ENCODE measurements around the gene TRIM29. TPM values are rescaled to one million over a fixed set of nuclear protein-coding genes. Genes with fewer than 3 reads are reported as not detected.

TRIM29 gene
- total and polyA plus RNA-seq, 7 donors: 0.33 to 8.5 (median 6.0) TPM

- WGBS, 2 donors: 83 to 85% methylated on average over 11 of the region's 11 CpGs
- peaks cover 0 to 18% (median 18%) of the 10 kb centered on the region in 4 donors for H3K4me1 ChIP-seq
- TF ChIP-seq CTCF (IDR thresholded peaks at IDR 0.05): no peak
- TF ChIP-seq POLR2A (IDR thresholded peaks at IDR 0.05): no peak
- TF ChIP-seq POLR2AphosphoS5 (IDR thresholded peaks at IDR 0.05): no peak
- no peak for TF ChIP-seq EP300 (IDR thresholded peaks at IDR 0.05)
- intact Hi-C loops (cut with DNase I): loop anchor here (2.0 to 5.0 kb wide), 2 partner anchors 39 to 440 kb away; partner anchors contain the start of gene NECTIN1
- no peaks in the 10 kb centered on the region for H3K36me3 ChIP-seq
- H3K4me3 ChIP-seq: no peak overlapping the region
- H3K27me3 ChIP-seq: peaks cover 5 to 33% (median 12%) of the 10 kb centered on the region in 3 donors
- peaks cover 0 to 2% (median 0%) of the 10 kb centered on the region in 4 donors for H3K9me3 ChIP-seq
- no peak overlapping the region for H3K27ac ChIP-seq
- DNase-seq: peak; percentile 60
These were observed 29.7 kb upstream of the TRIM29 start for GRCh38 chr11:120167659-120168058.

- Histone ChIP-seq H3K27ac (no peak overlapping the region), H3K4me3 (no peak overlapping the region), H3K9me3 (peaks cover 0 to 6% (median 0%) of the 10 kb centered on the region in 4 donors), H3K36me3 (no peaks in the 10 kb centered on the region), H3K4me1 (no peaks in the 10 kb centered on the region), H3K27me3 (no peaks in the 10 kb centered on the region)
- 81 to 85% methylated on average over 1 of the region's 1 CpG for WGBS, 2 donors
- TF ChIP-seq CTCF (IDR thresholded peaks at IDR 0.05): no peak
- TF ChIP-seq POLR2A (IDR thresholded peaks at IDR 0.05): no peak
- no peak for TF ChIP-seq EP300 (IDR thresholded peaks at IDR 0.05)
- no peak for TF ChIP-seq POLR2AphosphoS5 (IDR thresholded peaks at IDR 0.05)
- DNase-seq: no peak
- intact Hi-C loops (cut with DNase I): no loop called here
These were observed 22.5 kb upstream of the TRIM29 start for GRCh38 chr11:120160436-120160835.

- no peaks in the 10 kb centered on the region for H3K36me3 ChIP-seq
- H3K4me3 ChIP-seq: no peak overlapping the region
- no peak for DNase-seq
- H3K27ac ChIP-seq: no peak overlapping the region
- TF ChIP-seq EP300 (IDR thresholded peaks at IDR 0.05) (no peak), POLR2AphosphoS5 (IDR thresholded peaks at IDR 0.05) (no peak), POLR2A (IDR thresholded peaks at IDR 0.05) (no peak), CTCF (IDR thresholded peaks at IDR 0.05) (no peak)
- H3K9me3 ChIP-seq: peaks cover 0 to 3% (median 0%) of the 10 kb centered on the region in 4 donors
- peaks cover 0 to 4% (median 0%) of the 10 kb centered on the region in 3 donors for H3K27me3 ChIP-seq
- H3K4me1 ChIP-seq: no peaks in the 10 kb centered on the region
- intact Hi-C loops (cut with DNase I): no loop called here
- 83 to 85% methylated on average over 2 of the region's 2 CpGs for WGBS, 2 donors
These were observed 15.3 kb upstream of the TRIM29 start for GRCh38 chr11:120153221-120153620.

- WGBS, 2 donors: 85 to 88% methylated on average over 1 of the region's 1 CpG
- no peak overlapping the region for H3K27ac ChIP-seq
- peaks cover 0 to 3% (median 0%) of the 10 kb centered on the region in 4 donors for H3K9me3 ChIP-seq
- TF ChIP-seq EP300 (IDR thresholded peaks at IDR 0.05): no peak
- TF ChIP-seq POLR2A (IDR thresholded peaks at IDR 0.05): no peak
- TF ChIP-seq POLR2AphosphoS5 (IDR thresholded peaks at IDR 0.05): no peak
- TF ChIP-seq CTCF (IDR thresholded peaks at IDR 0.05): no peak
- DNase-seq: no peak
- intact Hi-C loops (cut with DNase I): no loop called here
- no peak overlapping the region for H3K4me3 ChIP-seq
- H3K4me1 ChIP-seq: no peaks in the 10 kb centered on the region
- H3K36me3 ChIP-seq: no peaks in the 10 kb centered on the region
- peaks cover 0 to 9% (median 4%) of the 10 kb centered on the region in 3 donors for H3K27me3 ChIP-seq
These were observed 13.6 kb upstream of the TRIM29 start for GRCh38 chr11:120151536-120151935.

- Histone ChIP-seq H3K27ac (no peak overlapping the region), H3K4me1 (no peaks in the 10 kb centered on the region), H3K36me3 (no peaks in the 10 kb centered on the region), H3K27me3 (peaks cover 0 to 11% (median 4%) of the 10 kb centered on the region in 3 donors), H3K4me3 (no peak overlapping the region), H3K9me3 (peaks cover 0 to 3% (median 0%) of the 10 kb centered on the region in 4 donors)
- no peak for DNase-seq
- intact Hi-C loops (cut with DNase I): no loop called here
- 91 to 94% methylated on average over 3 of the region's 3 CpGs for WGBS, 2 donors
- TF ChIP-seq POLR2AphosphoS5 (IDR thresholded peaks at IDR 0.05) (no peak), EP300 (IDR thresholded peaks at IDR 0.05) (no peak), POLR2A (IDR thresholded peaks at IDR 0.05) (no peak), CTCF (IDR thresholded peaks at IDR 0.05) (no peak)
These were observed 11.3 kb upstream of the TRIM29 start for GRCh38 chr11:120149246-120149645.
